Keratinocyte (primary cell): ENCODE data around the gene TERT.

ENCODE experiments used
- CTCF ChIP-seq, 3 experiments: IDR thresholded peaks in 1 of 3; conservative IDR thresholded peaks in 1 of 3; optimal IDR thresholded peaks in 1 of 3; 2 replicates in 2 of 3; 3 replicates in 1 of 3; pipeline versions ENCODE3 to v1.5.1; 2011; ENCODE audit warnings: low read length in 3 of 3, mild to moderate bottlenecking in 3 of 3, moderate library complexity in 2 of 3, control low read depth in 1 of 3, inconsistent platforms in 1 of 3; ENCODE audit not compliant: insufficient read depth in 2 of 3; ENCODE audit errors: extremely low read depth in 1 of 3
- EZH2 ChIP-seq: IDR thresholded peaks from one replicate; pipeline ENCODE4 v1.6.1; 2012; ENCODE audit warnings: inconsistent platforms, mild to moderate bottlenecking, low read length, moderate library complexity

DNA sequence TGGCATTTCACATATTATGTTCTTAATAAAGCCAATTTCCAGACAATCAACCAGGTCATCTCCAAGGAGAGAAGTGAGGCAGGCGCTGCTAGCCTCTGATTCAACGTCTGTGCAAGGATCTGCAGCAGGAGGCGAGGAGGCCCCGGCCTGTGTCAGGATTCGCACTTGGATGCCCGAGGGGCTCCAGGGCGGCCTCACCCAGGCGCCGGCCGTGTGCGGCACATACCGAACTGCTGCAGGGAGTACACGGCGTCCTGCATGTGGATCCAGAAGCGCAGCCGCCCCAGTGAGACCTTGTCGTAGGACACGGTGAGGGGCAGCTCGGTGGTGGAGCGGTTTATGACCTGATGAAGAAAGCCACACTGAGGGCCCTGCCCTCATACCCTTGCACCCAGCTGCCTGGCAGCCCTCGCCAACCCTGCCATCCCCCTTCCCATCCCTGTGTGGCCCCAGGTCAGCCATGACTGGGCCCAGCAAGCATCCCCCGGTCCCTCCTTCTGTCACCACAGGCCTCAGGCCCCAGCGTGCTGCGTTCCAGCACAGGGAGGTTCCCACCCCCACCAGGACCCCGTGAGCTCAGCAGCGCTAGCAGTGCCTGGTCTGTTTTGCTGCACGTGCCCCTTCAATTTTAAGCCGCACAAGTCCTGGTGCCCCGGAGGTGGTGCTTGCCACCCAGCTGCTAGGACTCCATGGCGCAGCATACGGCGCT, 40.1 kb upstream of the TERT start:
- no peak for TF ChIP-seq CTCF (optimal IDR thresholded peaks at IDR 0.05 in 1 of 3, IDR thresholded peaks at IDR 0.05 in 1 of 3, conservative IDR thresholded peaks at IDR 0.05 in 1 of 3; ENCODE audit: extremely low read depth in 1 of 3, insufficient read depth in 2 of 3, low read length in 3 of 3)
- no peak for TF ChIP-seq EZH2
